GM23338 (cell line): ENCODE measurements around the gene OSBPL10. TPM values are rescaled to one million over a fixed set of nuclear protein-coding genes. Genes with fewer than 3 reads are reported as not detected.
A peak's percentile ranks its signal among the peaks of the same experiment; 100 is the strongest.

Experiments
- ATAC-seq: fragments of 200-7000 bp; cut with Tn5 transposase; 3 replicates; pipeline ENCODE4 v1.9.1; 2020
- DNase-seq: peaks from one replicate; pipeline ENCODE4 v3.0.0-alpha.2; 2015; ENCODE audit warnings: low spot score
- H2AFZ ChIP-seq: fragments of 200-600 bp; sonication (generic); 2 replicates; pipeline ENCODE4 v1.8.0; 2016; ENCODE audit warnings: antibody characterized with exemption, mild to moderate bottlenecking, moderate library complexity
- H3F3A ChIP-seq: fragments of 200-600 bp; sonication (generic); replicated peaks from 2 replicates; pipeline ENCODE4 v1.8.0; 2017; ENCODE audit warnings: antibody characterized with exemption, mixed run types, low read depth
- H3K27ac ChIP-seq: fragments of 200-600 bp; sonication (generic); 2 replicates; pipeline ENCODE4 v1.6.1; 2016; ENCODE audit warnings: low read depth
- H3K27me3 ChIP-seq: fragments of 200-600 bp; sonication (generic); 2 replicates; pipeline ENCODE4 v1.8.0; 2016; ENCODE audit warnings: mild to moderate bottlenecking, mixed run types, moderate library complexity; ENCODE audit not compliant: insufficient read depth
- H3K36me3 ChIP-seq: fragments of 200-600 bp; sonication (generic); 2 replicates; pipeline ENCODE4 v1.8.0; 2016; ENCODE audit warnings: mild to moderate bottlenecking; ENCODE audit not compliant: insufficient read depth
- H3K4me1 ChIP-seq: fragments of 200-600 bp; sonication (generic); 2 replicates; pipeline ENCODE4 v1.8.0; 2016; ENCODE audit warnings: mild to moderate bottlenecking, moderate library complexity; ENCODE audit not compliant: insufficient read depth
- H3K4me2 ChIP-seq: fragments of 200-600 bp; sonication (generic); 2 replicates; pipeline ENCODE4 v1.7.1; 2017; ENCODE audit warnings: mixed run types
- H3K4me3 ChIP-seq: fragments of 200-600 bp; sonication (generic); 2 replicates; pipeline ENCODE4 v1.6.1; 2016; ENCODE audit warnings: mixed run types
- H3K79me2 ChIP-seq: fragments of 200-600 bp; sonication (generic); replicated peaks from 2 replicates; pipeline ENCODE4 v1.8.0; 2017; ENCODE audit warnings: mild to moderate bottlenecking; ENCODE audit not compliant: insufficient read depth
- H3K9me2 ChIP-seq: fragments of 200-600 bp; sonication (generic); 2 replicates; pipeline ENCODE4 v1.8.0; 2017; ENCODE audit not compliant: insufficient read depth
- H4K20me1 ChIP-seq: fragments of 200-600 bp; sonication (generic); replicated peaks from 2 replicates; pipeline ENCODE4 v1.8.0; 2017; ENCODE audit warnings: mild to moderate bottlenecking; ENCODE audit not compliant: insufficient read depth
- H3K27ac Mint-ChIP-seq: 2 replicates; pipeline ENCODE4 v1.8.0; 2020; ENCODE audit warnings: inconsistent platforms, mild to moderate bottlenecking, moderate library complexity, mixed read lengths
- H3K27me3 Mint-ChIP-seq: 3 replicates; pipeline ENCODE4 v1.8.0; 2022; ENCODE audit warnings: low read depth, mild to moderate bottlenecking, moderate library complexity, mixed read lengths, inconsistent platforms; ENCODE audit not compliant: insufficient read depth, poor library complexity
- H3K36me3 Mint-ChIP-seq: 3 replicates; pipeline ENCODE4 v1.8.0; 2021; ENCODE audit warnings: low read depth, mild to moderate bottlenecking, inconsistent platforms, moderate library complexity, mixed read lengths
- H3K4me1 Mint-ChIP-seq: 3 replicates; pipeline ENCODE4 v1.8.0; 2020; ENCODE audit warnings: mild to moderate bottlenecking, inconsistent platforms, mixed read lengths
- H3K4me3 Mint-ChIP-seq: 3 replicates; pipeline ENCODE4 v1.8.0; 2021; ENCODE audit warnings: moderate library complexity, mild to moderate bottlenecking, inconsistent platforms, mixed read lengths
- H3K9me3 Mint-ChIP-seq: 3 replicates; pipeline ENCODE4 v1.8.0; 2020; ENCODE audit warnings: moderate library complexity, mild to moderate bottlenecking, inconsistent platforms, mixed read lengths
- CREB1 ChIP-seq: fragments of 250-450 bp; sonication (Bioruptor Pico); IDR thresholded peaks from 2 replicates; pipeline ENCODE4 v1.5.0; 2020; ENCODE audit warnings: low read depth, mild to moderate bottlenecking, moderate library complexity
- CTCF ChIP-seq, 2 experiments: fragments of 200-600 bp in 1 of 2; sonication (generic) in 1 of 2; conservative IDR thresholded peaks; 2 replicates each; pipeline versions ENCODE4 v1.5.1 to v1.6.1; 2016 to 2017; ENCODE audit warnings: antibody characterized with exemption in 2 of 2, low read depth in 2 of 2, mild to moderate bottlenecking in 2 of 2, moderate library complexity in 1 of 2
- EZH2 ChIP-seq: fragments of 200-600 bp; sonication (generic); IDR thresholded peaks from one replicate; pipeline ENCODE4 v1.8.0; 2017; ENCODE audit warnings: antibody characterized with exemption, mild to moderate bottlenecking, low read depth; ENCODE audit not compliant: unreplicated experiment
- EZH2phosphoT487 ChIP-seq: fragments of 200-600 bp; sonication (generic); IDR thresholded peaks from one replicate; pipeline ENCODE4 v1.8.1; 2018; ENCODE audit warnings: antibody characterized with exemption; ENCODE audit not compliant: unreplicated experiment
- JUNB ChIP-seq: IDR thresholded peaks from one replicate; pipeline ENCODE4 v1.6.1; 2016; ENCODE audit warnings: antibody characterized with exemption; ENCODE audit not compliant: unreplicated experiment
- NANOG ChIP-seq: IDR thresholded peaks from 2 replicates; pipeline ENCODE4 v1.6.1; 2016; ENCODE audit warnings: antibody characterized with exemption, borderline replicate concordance
- STAT1 ChIP-seq: IDR thresholded peaks from one replicate; pipeline ENCODE4 v1.6.1; 2016; ENCODE audit warnings: antibody characterized with exemption; ENCODE audit not compliant: unreplicated experiment
- ZNF114 ChIP-seq: fragments of 250-450 bp; sonication (Bioruptor Pico); IDR thresholded peaks from 2 replicates; pipeline ENCODE4 v1.5.0; 2020; ENCODE audit warnings: mild to moderate bottlenecking, moderate library complexity
- ZNF331 ChIP-seq: fragments of 250-450 bp; sonication (Bioruptor Pico); IDR thresholded peaks from 2 replicates; pipeline ENCODE4 v1.5.0; 2020; ENCODE audit warnings: low read depth, mild to moderate bottlenecking, moderate library complexity
- polyA plus RNA-seq: library from polyadenylated mRNA; unstranded; fragments of >200 nt; fragmentation: Nextera tagmentation; extraction: Ambion mirVana; gene quantifications from 2 replicates; pipeline ENCODE4 v1.2.1, GENCODE V29; 2016
- total RNA-seq: library from RNA; depleted of rRNA; stranded (reverse); fragments of >200 nt; shearing (Covaris generic); gene quantifications from 2 replicates; pipeline ENCODE4 v1.2.3, GENCODE V29; 2014
- TF ChIP-seq, protein P1 (sequence below): fragments of 250-450 bp; sonication (Bioruptor Pico); IDR thresholded peaks from 2 replicates; pipeline ENCODE4 v1.5.0; 2020; ENCODE audit warnings: mild to moderate bottlenecking, moderate library complexity
- TF ChIP-seq, protein P2 (sequence below): IDR thresholded peaks from 2 replicates; pipeline ENCODE4 v1.6.1; 2016; ENCODE audit warnings: antibody characterized with exemption

OSBPL10 gene
- total and polyA plus RNA-seq, 2 experiments from 2014 or later = 23.8 to 149 TPM

GRCh38 chr3:31847760-31848159, 133.3 kb downstream of the OSBPL10 start:
- no peak overlapping the region for H3K27ac Mint-ChIP-seq
- H3K36me3 Mint-ChIP-seq = peaks cover 12% of the 10 kb centered on the region
- peak; percentile 33; the same call in 2 of the 3 replicates for ATAC-seq

DNA sequence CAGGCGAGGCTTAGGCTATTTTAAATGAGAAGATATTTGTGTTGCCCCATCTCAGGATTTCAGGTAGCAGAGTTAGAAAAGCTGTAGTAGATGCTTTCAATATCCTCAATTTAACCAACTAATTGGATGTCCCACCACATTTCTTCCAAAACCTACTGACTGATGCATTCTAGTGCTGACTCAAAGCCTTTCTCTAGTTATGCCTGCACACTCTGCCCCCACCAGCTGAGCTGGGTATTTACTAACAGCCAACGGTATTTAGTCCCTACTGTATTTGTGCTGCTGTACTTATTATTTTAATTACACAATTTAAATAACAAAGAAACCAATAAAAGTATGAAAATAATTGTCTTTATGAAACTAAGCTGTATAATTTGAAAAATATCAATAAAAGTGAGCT, 139.5 kb downstream of the OSBPL10 start:
- no peaks in the 10 kb centered on the region for H3K36me3 ChIP-seq
- H3K4me1 Mint-ChIP-seq = peaks cover 38% of the 10 kb centered on the region
- H2AFZ ChIP-seq = no peak overlapping the region
- H3K27me3 ChIP-seq = no peaks in the 10 kb centered on the region
- DNase-seq (no peak), ATAC-seq (peak; percentile 57)
- peaks cover 2% of the 10 kb centered on the region; the same call in 1 of the 3 replicates for H3K9me3 Mint-ChIP-seq
- H3K4me3 Mint-ChIP-seq = no peak overlapping the region
- peaks cover 94% of the 10 kb centered on the region for H3K79me2 ChIP-seq
- no peaks in the 10 kb centered on the region for H3K9me2 ChIP-seq
- H3K4me2 ChIP-seq = no peak overlapping the region
- peaks cover 15% of the 10 kb centered on the region; the same call in 2 of the 3 replicates for H3K36me3 Mint-ChIP-seq
- H3K27ac ChIP-seq = peak overlapping the region; percentile 39; the same call in 1 of the 2 replicates
- H4K20me1 ChIP-seq = peaks cover 22% of the 10 kb centered on the region; the same call in 1 of the 2 replicates
- peak overlapping the region; percentile 72 for H3K27ac Mint-ChIP-seq
- H3K4me3 ChIP-seq = no peak overlapping the region
- H3K4me1 ChIP-seq = peaks cover 38% of the 10 kb centered on the region
- no peaks in the 10 kb centered on the region for H3K27me3 Mint-ChIP-seq
- no peaks in the 10 kb centered on the region for H3F3A ChIP-seq
- TF ChIP-seq, protein P1, sequence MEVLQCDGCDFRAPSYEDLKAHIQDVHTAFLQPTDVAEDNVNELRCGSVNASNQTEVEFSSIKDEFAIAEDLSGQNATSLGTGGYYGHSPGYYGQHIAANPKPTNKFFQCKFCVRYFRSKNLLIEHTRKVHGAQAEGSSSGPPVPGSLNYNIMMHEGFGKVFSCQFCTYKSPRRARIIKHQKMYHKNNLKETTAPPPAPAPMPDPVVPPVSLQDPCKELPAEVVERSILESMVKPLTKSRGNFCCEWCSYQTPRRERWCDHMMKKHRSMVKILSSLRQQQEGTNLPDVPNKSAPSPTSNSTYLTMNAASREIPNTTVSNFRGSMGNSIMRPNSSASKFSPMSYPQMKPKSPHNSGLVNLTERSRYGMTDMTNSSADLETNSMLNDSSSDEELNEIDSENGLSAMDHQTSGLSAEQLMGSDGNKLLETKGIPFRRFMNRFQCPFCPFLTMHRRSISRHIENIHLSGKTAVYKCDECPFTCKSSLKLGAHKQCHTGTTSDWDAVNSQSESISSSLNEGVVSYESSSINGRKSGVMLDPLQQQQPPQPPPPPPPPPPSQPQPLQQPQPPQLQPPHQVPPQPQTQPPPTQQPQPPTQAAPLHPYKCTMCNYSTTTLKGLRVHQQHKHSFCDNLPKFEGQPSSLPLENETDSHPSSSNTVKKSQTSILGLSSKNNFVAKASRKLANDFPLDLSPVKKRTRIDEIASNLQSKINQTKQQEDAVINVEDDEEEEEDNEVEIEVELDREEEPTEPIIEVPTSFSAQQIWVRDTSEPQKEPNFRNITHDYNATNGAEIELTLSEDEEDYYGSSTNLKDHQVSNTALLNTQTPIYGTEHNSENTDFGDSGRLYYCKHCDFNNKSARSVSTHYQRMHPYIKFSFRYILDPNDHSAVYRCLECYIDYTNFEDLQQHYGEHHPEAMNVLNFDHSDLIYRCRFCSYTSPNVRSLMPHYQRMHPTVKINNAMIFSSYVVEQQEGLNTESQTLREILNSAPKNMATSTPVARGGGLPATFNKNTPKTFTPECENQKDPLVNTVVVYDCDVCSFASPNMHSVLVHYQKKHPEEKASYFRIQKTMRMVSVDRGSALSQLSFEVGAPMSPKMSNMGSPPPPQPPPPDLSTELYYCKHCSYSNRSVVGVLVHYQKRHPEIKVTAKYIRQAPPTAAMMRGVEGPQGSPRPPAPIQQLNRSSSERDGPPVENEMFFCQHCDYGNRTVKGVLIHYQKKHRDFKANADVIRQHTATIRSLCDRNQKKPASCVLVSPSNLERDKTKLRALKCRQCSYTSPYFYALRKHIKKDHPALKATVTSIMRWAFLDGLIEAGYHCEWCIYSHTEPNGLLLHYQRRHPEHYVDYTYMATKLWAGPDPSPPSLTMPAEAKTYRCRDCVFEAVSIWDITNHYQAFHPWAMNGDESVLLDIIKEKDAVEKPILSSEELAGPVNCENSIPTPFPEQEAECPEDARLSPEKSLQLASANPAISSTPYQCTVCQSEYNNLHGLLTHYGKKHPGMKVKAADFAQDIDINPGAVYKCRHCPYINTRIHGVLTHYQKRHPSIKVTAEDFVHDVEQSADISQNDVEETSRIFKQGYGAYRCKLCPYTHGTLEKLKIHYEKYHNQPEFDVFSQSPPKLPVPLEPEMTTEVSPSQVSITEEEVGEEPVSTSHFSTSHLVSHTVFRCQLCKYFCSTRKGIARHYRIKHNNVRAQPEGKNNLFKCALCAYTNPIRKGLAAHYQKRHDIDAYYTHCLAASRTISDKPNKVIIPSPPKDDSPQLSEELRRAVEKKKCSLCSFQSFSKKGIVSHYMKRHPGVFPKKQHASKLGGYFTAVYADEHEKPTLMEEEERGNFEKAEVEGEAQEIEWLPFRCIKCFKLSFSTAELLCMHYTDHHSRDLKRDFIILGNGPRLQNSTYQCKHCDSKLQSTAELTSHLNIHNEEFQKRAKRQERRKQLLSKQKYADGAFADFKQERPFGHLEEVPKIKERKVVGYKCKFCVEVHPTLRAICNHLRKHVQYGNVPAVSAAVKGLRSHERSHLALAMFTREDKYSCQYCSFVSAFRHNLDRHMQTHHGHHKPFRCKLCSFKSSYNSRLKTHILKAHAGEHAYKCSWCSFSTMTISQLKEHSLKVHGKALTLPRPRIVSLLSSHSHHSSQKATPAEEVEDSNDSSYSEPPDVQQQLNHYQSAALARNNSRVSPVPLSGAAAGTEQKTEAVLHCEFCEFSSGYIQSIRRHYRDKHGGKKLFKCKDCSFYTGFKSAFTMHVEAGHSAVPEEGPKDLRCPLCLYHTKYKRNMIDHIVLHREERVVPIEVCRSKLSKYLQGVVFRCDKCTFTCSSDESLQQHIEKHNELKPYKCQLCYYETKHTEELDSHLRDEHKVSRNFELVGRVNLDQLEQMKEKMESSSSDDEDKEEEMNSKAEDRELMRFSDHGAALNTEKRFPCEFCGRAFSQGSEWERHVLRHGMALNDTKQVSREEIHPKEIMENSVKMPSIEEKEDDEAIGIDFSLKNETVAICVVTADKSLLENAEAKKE = no peak
- TF ChIP-seq ZNF331 (CRISPR knock-in tag) (no peak), JUNB (no peak), CTCF (conservative IDR thresholded peaks at IDR 0.05; ENCODE audit: low read depth in 2 of 2) (no peak), CREB1 (CRISPR knock-in tag) (no peak), EZH2 (no peak), EZH2phosphoT487 (no peak), NANOG (no peak)

More at GRCh38 chr3:31847760-31848159, 133.3 kb downstream of the OSBPL10 start:
- DNase-seq = no peak
- Histone ChIP-seq H3K36me3 (no peaks in the 10 kb centered on the region), H3K4me1 (peaks cover 36% of the 10 kb centered on the region), H3K9me2 (no peaks in the 10 kb centered on the region), H3F3A (no peaks in the 10 kb centered on the region), H2AFZ (no peak overlapping the region), H4K20me1 (peaks cover 39% of the 10 kb centered on the region), H3K27me3 (no peaks in the 10 kb centered on the region), H3K4me2 (no peak overlapping the region), H3K27ac (0 out of 2 replicates have a peak overlapping the region, but pooled peaks have one; percentile 32), H3K79me2 (peaks cover 99% of the 10 kb centered on the region), H3K4me3 (no peak overlapping the region)
- H3K27me3 Mint-ChIP-seq = no peaks in the 10 kb centered on the region
- H3K9me3 Mint-ChIP-seq = no peaks in the 10 kb centered on the region
- TF ChIP-seq NANOG (no peak), CREB1 (CRISPR knock-in tag) (no peak), ZNF331 (CRISPR knock-in tag) (no peak), ZNF114 (no peak), STAT1 (no peak), JUNB (no peak), EZH2phosphoT487 (no peak)
- TF ChIP-seq, protein P2, sequence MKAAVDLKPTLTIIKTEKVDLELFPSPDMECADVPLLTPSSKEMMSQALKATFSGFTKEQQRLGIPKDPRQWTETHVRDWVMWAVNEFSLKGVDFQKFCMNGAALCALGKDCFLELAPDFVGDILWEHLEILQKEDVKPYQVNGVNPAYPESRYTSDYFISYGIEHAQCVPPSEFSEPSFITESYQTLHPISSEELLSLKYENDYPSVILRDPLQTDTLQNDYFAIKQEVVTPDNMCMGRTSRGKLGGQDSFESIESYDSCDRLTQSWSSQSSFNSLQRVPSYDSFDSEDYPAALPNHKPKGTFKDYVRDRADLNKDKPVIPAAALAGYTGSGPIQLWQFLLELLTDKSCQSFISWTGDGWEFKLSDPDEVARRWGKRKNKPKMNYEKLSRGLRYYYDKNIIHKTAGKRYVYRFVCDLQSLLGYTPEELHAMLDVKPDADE = no peak
- H3K4me3 Mint-ChIP-seq = no peak overlapping the region
- peaks cover 41% of the 10 kb centered on the region for H3K4me1 Mint-ChIP-seq
